Activated naive CD8-positive, alpha-beta T cell (primary cell): ENCODE results near the gene NCR3LG1.
"Not testable (repeated sequence)": the region's sequence is repeated elsewhere in the genome, so short reads cannot be mapped to it uniquely, and the experiment has no call there.

ENCODE experiments used
- H3K27ac Mint-ChIP-seq: one replicate; pipeline ENCODE4 v1.8.0; 2021; ENCODE audit warnings: mixed read lengths
- H3K27me3 Mint-ChIP-seq: one replicate; pipeline ENCODE4 v1.8.0; 2021; ENCODE audit warnings: mixed read lengths
- H3K36me3 Mint-ChIP-seq: one replicate; pipeline ENCODE4 v1.8.0; 2021; ENCODE audit warnings: mixed read lengths
- H3K4me1 Mint-ChIP-seq: one replicate; pipeline ENCODE4 v1.8.0; 2021; ENCODE audit warnings: low read depth, mixed read lengths
- H3K4me3 Mint-ChIP-seq: one replicate; pipeline ENCODE4 v1.8.0; 2021; ENCODE audit warnings: mild to moderate bottlenecking, mixed read lengths
- H3K9me3 Mint-ChIP-seq: one replicate; pipeline ENCODE4 v1.8.0; 2021; ENCODE audit warnings: low read depth, mixed read lengths

The NCR3LG1 gene

DNA sequence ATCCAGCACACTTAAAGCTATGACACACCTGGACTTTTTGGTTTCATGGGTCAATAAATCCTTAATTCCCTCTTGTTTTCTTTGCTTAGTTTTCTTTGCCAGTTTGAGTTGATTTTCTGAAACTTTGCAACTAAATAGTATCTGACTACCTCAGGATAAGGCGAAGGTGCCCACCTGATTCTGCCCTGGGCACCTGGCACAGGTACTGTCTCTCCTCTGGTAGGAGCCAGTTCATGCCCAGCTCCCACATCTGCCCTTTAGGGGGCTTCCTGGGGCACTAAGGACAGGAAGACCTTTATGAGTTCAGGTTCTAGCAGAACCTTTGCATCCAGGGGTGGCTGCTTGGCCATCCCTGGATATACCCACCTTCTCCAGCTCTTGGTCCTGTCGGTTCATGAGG lies 56.4 kb downstream of the NCR3LG1 start:
- Mint-ChIP-seq H3K27me3 (no peaks in the 10 kb centered on the region), H3K36me3 (no peaks in the 10 kb centered on the region), H3K9me3 (no peaks in the 10 kb centered on the region), H3K4me3 (no peak overlapping the region), H3K27ac (no peak overlapping the region), H3K4me1 (no peaks in the 10 kb centered on the region)

DNA sequence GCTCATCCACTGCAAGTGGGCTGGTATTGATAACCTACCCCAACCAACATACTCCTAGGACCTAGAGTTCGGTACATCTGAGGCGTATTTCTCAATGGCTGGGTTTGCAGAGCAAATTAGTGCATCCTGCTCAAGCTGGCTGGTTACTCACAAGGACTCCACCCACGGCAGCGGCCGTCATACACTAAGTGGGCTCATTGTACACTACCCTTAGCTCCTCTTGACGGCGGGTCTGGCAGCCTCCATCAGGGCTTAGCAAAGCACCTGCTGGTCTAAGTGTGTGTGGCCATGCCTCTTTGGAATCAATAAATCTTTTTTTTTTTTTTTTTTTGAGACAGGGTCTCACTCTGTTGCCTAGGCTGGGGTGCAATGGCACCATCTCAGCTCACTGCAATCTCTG lies 57.0 kb downstream of the NCR3LG1 start:
- Mint-ChIP-seq H3K4me3 (no peak overlapping the region), H3K4me1 (no peaks in the 10 kb centered on the region), H3K27ac (no peak overlapping the region), H3K36me3 (no peaks in the 10 kb centered on the region), H3K9me3 (no peaks in the 10 kb centered on the region), H3K27me3 (no peaks in the 10 kb centered on the region)

DNA sequence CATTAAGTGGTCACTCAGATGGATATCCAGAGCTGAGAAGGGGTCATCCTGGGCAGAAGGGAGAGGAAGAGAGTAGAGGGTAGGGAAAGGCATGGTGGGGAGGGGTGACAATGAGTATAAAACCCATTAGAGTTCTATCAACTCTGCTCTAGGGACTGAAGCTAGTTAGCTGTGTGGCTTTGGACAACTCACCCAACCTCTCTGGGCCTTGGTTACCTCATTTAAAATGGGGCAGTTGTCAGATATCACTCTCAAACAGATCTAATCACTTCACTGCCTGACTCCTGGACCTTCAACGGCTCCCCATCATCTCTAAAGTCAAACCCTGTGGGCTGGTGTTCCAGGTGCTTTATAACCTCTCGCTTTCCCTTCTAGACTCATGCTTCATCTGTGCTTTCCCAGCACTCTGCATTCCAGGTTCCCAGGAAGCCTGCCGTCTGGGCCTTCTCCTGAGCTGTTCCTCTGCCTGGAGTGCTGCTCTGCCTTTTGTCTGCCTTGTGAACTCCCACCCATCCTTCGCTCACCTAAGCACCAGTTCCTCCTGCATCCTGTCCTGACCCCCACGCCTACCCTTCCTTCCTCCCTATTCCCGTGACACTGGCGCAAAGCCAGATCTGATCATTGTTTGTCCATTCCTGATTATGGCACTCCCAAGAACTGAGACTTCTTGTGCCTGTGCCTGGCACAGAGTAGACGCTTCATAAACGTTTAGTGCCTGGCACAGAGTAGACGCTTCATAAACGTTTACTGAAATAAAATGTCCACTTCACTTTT lies 59.2 kb downstream of the NCR3LG1 start:
- Mint-ChIP-seq H3K27ac (no peak overlapping the region), H3K36me3 (no peaks in the 10 kb centered on the region), H3K27me3 (no peaks in the 10 kb centered on the region), H3K4me3 (no peak overlapping the region), H3K4me1 (peaks cover 2% of the 10 kb centered on the region), H3K9me3 (no peaks in the 10 kb centered on the region)

DNA sequence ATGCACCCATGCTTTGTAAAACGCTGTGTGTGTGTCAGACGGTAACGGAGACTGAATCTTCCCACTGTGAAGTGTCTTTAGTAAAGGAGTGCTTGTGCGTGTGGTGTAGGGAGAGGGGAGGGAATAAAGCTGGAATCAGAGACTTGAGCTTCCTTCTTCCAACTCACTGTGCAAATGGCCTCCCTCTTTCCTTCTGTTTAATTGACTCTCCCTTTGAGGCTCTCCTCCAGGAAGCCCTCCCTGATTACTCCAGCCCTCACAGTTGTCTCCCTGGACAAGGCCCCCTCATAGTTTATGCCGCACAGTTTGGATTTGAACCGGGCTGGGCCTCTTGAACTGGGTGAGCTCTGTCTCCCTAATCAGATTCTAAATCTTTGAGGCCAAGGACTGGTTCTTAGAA lies 59.8 kb downstream of the NCR3LG1 start:
- H3K4me3 Mint-ChIP-seq = no peak overlapping the region

DNA sequence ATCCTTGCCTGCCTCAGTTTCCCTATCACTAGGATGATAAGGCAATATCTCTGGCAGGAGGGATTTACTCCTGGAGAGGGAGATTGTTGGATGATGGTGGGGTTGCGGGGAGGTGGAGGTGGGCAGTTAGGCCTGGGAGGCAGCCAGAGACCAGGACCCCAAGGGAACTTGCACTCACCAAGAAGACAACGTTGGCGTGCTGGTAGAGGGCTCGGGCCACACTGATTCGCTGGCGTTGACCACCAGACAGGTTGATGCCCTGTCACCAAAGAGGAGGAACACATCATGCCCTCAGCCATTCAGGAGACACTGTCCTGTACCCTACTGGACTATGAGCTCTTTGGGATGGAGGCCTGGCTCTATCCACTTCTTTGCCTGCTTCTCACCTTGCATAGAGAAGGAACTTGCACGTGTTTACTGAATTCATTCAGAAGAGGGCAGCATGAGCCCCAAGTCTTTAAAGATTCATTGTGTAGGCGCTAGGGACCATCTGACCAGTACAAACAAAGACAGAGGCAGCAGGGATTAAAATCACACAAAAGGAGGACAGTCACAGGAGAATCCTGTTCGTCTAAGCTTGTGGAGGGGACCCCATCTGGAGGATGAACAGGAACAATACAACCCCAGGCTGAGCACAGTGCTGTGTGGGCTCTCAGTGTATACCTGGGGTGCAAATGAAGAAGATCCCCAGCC lies 61.0 kb downstream of the NCR3LG1 start:
- H3K9me3 Mint-ChIP-seq = no peaks in the 10 kb centered on the region
- H3K27me3 Mint-ChIP-seq = peaks cover under 1% of the 10 kb centered on the region
- H3K36me3 Mint-ChIP-seq = no peaks in the 10 kb centered on the region
- no peak overlapping the region for H3K27ac Mint-ChIP-seq
- peaks cover 2% of the 10 kb centered on the region for H3K4me1 Mint-ChIP-seq
- H3K4me3 Mint-ChIP-seq = no peak overlapping the region

More for the DNA sequence above, 59.8 kb downstream of the NCR3LG1 start:
- no peaks in the 10 kb centered on the region for H3K9me3 Mint-ChIP-seq
- peaks cover 2% of the 10 kb centered on the region for H3K4me1 Mint-ChIP-seq
- no peaks in the 10 kb centered on the region for H3K27me3 Mint-ChIP-seq
- no peak overlapping the region for H3K27ac Mint-ChIP-seq
- no peaks in the 10 kb centered on the region for H3K36me3 Mint-ChIP-seq

DNA sequence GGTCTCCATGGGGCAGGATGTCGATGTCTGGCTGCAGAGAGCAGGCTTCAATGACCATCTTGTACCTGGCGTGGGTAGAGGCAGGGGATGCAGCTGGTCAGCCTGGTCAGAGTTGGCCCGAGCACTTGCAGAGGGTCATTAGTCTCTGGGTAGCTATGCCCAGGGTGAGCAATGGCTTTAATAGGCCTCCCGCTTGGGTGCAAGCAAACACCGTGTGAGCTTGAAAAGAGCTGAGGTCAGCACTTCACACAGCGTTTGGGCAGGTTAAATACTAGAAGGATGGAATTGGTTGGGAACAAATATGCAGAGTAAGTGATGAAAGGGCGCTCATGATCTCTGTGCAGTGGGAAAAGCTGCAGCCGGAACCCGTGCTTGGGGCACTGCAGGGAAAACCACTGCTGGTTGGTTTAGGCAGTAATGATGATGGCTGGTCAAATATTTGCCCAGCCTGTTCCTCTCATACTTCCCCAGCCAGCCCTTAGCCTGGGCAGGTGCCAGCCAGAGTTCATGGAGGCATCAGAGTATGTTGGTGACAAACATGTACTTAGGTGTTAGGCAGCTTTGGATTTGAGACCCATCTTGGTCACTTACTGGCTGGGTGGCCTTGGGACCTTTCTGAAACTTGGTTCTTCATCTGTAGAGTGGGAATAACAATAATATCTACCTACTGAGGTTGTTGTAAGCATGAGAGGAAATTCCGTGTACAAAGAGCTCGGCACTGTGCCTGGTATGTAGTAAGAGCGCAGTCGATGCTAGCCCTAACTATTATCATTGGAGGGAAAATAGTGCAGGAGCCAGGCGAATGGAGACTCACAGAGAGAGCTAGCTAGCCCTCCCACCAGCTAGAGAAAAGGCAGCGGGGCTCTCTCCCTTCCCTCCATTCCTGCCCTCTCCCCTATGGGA lies 62.1 kb downstream of the NCR3LG1 start:
- Mint-ChIP-seq H3K4me3 (no peak overlapping the region), H3K9me3 (no peaks in the 10 kb centered on the region), H3K36me3 (no peaks in the 10 kb centered on the region), H3K27ac (no peak overlapping the region), H3K4me1 (peaks cover 2% of the 10 kb centered on the region), H3K27me3 (peaks cover 4% of the 10 kb centered on the region)

DNA sequence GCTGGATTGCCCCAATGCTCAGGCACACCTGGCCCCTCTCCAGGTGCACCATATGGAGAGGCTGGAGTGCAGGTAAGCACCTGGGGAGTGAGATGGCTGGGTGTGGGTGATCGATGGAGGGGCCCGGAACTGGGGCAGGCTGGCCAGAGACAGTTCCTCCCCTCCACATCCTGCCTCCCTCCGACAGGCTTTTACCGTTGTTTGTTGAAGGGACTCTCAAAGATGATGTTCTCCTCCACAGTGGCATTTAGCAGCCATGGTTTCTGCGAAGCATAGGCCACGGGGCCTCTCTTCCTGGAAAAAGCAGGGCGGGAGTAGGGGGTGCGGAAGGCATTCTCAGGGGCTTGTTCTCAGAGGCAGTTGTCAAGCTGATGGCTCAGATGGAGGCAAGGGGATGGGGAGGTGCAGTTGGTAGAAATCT lies 62.7 kb downstream of the NCR3LG1 start:
- H3K9me3 Mint-ChIP-seq = no peaks in the 10 kb centered on the region
- peaks cover 2% of the 10 kb centered on the region for H3K4me1 Mint-ChIP-seq
- peaks cover 7% of the 10 kb centered on the region for H3K27me3 Mint-ChIP-seq
- H3K27ac Mint-ChIP-seq = no peak overlapping the region
- no peak overlapping the region for H3K4me3 Mint-ChIP-seq
- H3K36me3 Mint-ChIP-seq = no peaks in the 10 kb centered on the region

DNA sequence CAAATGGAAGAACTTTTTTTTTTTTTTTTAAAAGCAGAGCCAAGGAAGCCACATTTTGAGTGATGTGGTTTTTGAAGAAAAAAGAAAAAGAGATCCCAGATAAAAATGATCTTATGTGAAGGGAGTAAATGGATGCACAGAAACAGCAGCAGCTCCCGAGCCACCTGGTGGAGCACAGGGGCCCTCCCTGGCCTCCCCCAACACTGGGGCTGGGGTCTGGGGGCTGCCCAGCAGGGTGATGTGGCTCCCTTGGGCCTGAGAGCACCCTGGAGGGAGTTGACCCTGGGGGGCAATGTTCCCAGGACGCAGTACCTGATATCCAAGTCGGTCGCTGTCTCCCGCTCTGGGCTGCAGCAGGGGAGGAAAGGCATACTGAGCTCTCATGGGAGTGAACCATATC lies 63.4 kb downstream of the NCR3LG1 start:
- H3K27me3 Mint-ChIP-seq = peaks cover 11% of the 10 kb centered on the region
- H3K4me3 Mint-ChIP-seq = no peak overlapping the region
- H3K4me1 Mint-ChIP-seq = peaks cover 2% of the 10 kb centered on the region
- no peaks in the 10 kb centered on the region for H3K36me3 Mint-ChIP-seq
- no peaks in the 10 kb centered on the region for H3K9me3 Mint-ChIP-seq
- no peak overlapping the region for H3K27ac Mint-ChIP-seq

DNA sequence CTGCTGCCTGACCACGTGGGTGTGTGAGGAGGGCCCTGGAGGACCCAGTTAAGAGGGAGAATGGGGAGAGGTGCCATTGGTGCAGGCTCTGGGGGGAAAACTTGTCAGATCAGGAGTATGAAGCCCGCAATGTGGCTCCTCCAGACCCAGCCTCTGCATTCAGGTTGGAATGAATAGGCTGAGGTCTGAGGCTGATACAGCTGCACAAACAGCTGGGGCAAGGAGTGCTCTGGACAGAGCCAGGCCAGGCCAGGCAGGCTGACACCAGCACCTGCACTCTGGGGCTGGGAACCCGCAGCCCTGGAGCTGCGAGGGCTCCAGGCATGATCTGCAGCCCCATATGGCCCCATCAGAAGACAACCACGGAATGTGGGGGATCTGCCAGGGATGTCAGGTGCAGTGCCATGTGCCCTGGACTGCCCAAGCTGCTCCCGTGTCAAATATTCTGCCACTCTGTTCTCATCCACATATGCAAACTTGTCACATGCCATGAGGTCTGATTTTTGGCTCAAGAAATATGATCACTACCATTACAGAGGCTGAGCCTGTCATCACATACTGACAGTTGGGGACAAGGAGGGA lies 64.0 kb downstream of the NCR3LG1 start:
- no peak overlapping the region for H3K27ac Mint-ChIP-seq
- H3K36me3 Mint-ChIP-seq = no peaks in the 10 kb centered on the region
- H3K4me1 Mint-ChIP-seq = peaks cover 2% of the 10 kb centered on the region
- H3K4me3 Mint-ChIP-seq = no peak overlapping the region
- H3K9me3 Mint-ChIP-seq = no peaks in the 10 kb centered on the region
- peaks cover 11% of the 10 kb centered on the region for H3K27me3 Mint-ChIP-seq

DNA sequence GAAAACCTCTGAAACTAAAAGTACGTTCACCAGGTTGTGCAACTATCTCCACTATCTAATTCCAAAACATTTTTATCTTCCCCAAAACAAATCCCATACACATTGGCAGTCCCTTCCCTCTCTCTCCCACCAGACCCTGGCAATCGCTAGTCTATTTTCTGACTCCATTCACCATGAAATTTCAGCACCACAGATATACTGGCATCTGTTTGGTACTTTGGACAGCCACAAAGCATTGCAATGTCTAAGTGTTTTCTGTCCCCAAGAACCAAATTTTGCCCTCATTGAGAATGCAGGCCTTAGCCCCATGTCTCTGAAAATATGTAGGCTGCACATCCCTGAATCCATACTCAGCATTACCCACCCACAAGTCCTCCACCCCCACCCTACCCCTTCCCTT lies 64.9 kb downstream of the NCR3LG1 start:
- no peak overlapping the region for H3K27ac Mint-ChIP-seq
- H3K27me3 Mint-ChIP-seq = peaks cover 11% of the 10 kb centered on the region
- no peaks in the 10 kb centered on the region for H3K9me3 Mint-ChIP-seq
- no peaks in the 10 kb centered on the region for H3K36me3 Mint-ChIP-seq
- peaks cover 2% of the 10 kb centered on the region for H3K4me1 Mint-ChIP-seq
- no peak overlapping the region for H3K4me3 Mint-ChIP-seq

DNA sequence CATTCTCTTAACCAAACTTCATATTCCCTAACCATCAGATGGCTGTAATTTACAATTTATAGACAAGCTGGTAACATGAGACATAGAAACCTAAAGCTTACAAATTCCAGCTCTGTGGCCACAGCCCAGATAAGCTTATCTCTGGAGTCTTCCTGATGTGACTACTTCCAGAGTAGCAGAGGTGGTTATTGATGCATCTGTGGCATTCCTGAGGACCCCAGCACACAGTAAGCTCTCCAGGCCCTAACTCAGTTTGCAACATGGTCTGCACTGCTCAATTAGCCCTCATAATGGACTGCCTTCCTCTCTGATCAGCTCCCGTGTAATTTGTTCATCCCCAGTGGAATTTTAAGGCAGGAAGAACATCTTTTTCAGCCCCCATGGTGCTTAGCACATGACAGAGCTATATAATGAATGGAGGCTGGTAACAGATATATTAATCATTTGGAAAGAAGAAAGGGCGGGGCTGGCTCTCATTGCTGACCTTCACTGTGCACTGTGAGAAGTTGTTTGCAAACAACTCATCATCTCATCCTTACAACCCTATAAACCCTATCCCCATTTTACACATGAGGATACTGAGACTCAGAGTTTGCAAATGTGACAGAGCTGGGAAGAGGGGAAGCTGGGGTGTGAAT lies 67.0 kb downstream of the NCR3LG1 start:
- peaks cover 17% of the 10 kb centered on the region for H3K27me3 Mint-ChIP-seq
- no peak overlapping the region for H3K27ac Mint-ChIP-seq
- H3K4me3 Mint-ChIP-seq = no peak overlapping the region
- no peaks in the 10 kb centered on the region for H3K36me3 Mint-ChIP-seq
- H3K4me1 Mint-ChIP-seq = peaks cover 2% of the 10 kb centered on the region
- no peaks in the 10 kb centered on the region for H3K9me3 Mint-ChIP-seq

DNA sequence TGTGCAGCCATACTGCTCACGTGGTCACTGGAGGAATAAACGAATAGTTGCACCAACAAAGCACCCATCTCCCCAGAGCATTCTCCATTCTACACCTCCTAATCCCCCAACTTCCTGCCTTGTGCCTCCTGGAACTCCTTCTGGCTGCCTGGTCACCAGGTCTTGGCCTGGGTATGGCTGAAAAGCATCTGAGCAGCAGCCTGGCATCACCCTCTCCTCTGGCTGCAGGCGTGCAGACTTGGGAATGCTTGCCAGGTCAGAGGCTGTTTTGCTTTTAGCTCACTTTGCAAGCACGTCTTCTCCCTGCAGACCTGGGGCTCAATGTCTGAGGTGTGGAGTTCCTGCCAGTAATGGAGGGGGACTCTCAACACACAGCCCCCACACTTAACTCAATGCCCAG lies 70.2 kb downstream of the NCR3LG1 start:
- H3K9me3 Mint-ChIP-seq = no peaks in the 10 kb centered on the region

DNA sequence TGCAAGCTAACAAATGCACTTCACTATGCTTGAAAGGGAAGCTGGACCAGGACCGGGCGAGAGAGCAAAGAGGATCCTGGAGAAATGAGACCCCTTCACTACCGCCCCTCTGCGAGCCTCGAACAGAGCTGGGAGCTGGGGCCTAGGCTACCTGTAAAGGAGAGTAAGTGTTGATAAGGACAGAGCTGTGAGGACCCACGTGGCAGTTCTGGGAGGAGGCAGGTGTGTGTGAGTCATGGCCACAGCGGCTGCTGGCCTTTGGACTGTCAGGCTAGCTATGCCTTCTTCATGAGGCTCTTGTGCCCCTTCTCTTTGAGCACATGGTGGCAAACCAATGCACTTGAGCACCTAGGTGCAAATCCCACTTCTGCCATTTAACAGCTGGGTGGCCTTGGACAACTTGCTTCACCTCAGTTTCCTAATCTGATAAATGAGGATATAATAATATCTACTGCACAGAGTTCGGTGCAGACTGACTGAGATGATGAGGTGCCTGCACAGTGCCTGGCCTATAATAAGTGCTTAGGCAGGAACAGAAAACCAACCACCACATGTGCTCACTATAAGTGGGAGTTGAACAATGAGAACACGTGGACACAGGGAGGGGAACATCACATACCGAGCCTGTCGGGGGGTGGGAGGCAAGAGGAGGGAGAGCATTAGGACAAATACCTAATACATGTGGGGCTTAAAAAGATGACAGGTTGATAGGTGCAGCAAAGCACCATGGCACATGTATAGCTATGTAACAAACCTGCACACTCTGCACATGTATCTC lies 72.1 kb downstream of the NCR3LG1 start:
- peaks cover 15% of the 10 kb centered on the region for H3K27me3 Mint-ChIP-seq
- no peak overlapping the region for H3K27ac Mint-ChIP-seq
- H3K4me1 Mint-ChIP-seq = no peaks in the 10 kb centered on the region
- H3K9me3 Mint-ChIP-seq = no peaks in the 10 kb centered on the region
- no peak overlapping the region for H3K4me3 Mint-ChIP-seq
- H3K36me3 Mint-ChIP-seq = no peaks in the 10 kb centered on the region

More for the DNA sequence above, 70.2 kb downstream of the NCR3LG1 start:
- no peaks in the 10 kb centered on the region for H3K36me3 Mint-ChIP-seq
- peaks cover 19% of the 10 kb centered on the region for H3K27me3 Mint-ChIP-seq
- no peaks in the 10 kb centered on the region for H3K4me1 Mint-ChIP-seq
- no peak overlapping the region for H3K27ac Mint-ChIP-seq
- H3K4me3 Mint-ChIP-seq = no peak overlapping the region

DNA sequence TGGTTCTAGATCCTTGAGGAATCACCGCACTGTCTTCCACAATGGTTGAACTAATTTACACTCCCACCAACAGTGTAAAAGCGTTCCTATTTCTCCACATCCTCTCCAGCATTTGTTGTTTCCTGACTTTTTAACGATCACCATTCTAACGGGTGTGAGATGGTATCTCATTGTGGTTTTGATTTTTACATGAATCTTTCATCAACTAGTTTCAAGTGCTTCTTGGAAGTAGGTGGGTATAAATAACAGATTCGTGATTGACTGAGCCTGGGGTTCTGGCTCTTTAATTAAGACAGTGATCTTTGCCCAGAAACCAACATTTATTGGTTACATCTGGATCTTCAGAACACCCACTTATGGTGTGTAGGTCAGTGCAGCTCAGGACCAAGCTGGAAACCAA lies 74.6 kb downstream of the NCR3LG1 start:
- not testable (repeated sequence) for H3K4me3 Mint-ChIP-seq, H3K27ac Mint-ChIP-seq, H3K36me3 Mint-ChIP-seq, H3K4me1 Mint-ChIP-seq, H3K9me3 Mint-ChIP-seq, H3K27me3 Mint-ChIP-seq
